Measurements from ENCODE around the gene C1QC.

C1QC gene

GRCh38 chr1:22607154-22607553, 36.3 kb upstream of the C1QC start:
- no peaks in the 10 kb centered on the region for H3K36me3 ChIP-seq (ENCODE audit: control insufficient read depth, insufficient read depth, low read length)
- no peaks in the 10 kb centered on the region for H3K27me3 ChIP-seq (ENCODE audit: control insufficient read depth, insufficient read depth, low read length)
- H3K9me3 ChIP-seq (ENCODE audit: control insufficient read depth, insufficient read depth, low read length) = no peaks in the 10 kb centered on the region
- peaks cover 2% of the 10 kb centered on the region for H3K4me1 ChIP-seq (ENCODE audit: control insufficient read depth, insufficient read depth, low read length)
- no peak overlapping the region for H3K9ac ChIP-seq (ENCODE audit: low read depth, low read length)
- no peak overlapping the region for H3K4me3 ChIP-seq (ENCODE audit: low read depth, low read length)

- Histone ChIP-seq H3K27me3 (ENCODE audit: control insufficient read depth, insufficient read depth, low read length) (no peaks in the 10 kb centered on the region), H3K9ac (ENCODE audit: low read depth, low read length) (no peak overlapping the region), H3K9me3 (ENCODE audit: control insufficient read depth, insufficient read depth, low read length) (no peaks in the 10 kb centered on the region), H3K4me3 (ENCODE audit: low read depth, low read length) (no peak overlapping the region), H3K4me1 (ENCODE audit: control insufficient read depth, insufficient read depth, low read length) (peaks cover 2% of the 10 kb centered on the region), H3K36me3 (ENCODE audit: control insufficient read depth, insufficient read depth, low read length) (no peaks in the 10 kb centered on the region)
Observed at GRCh38 chr1:22608361-22608760, 35.1 kb upstream of the C1QC start.

- no peaks in the 10 kb centered on the region for H3K36me3 ChIP-seq (ENCODE audit: control insufficient read depth, insufficient read depth, low read length)
- H3K4me3 ChIP-seq (ENCODE audit: low read depth, low read length) = no peak overlapping the region
- H3K4me1 ChIP-seq (ENCODE audit: control insufficient read depth, insufficient read depth, low read length) = peaks cover 2% of the 10 kb centered on the region
- no peaks in the 10 kb centered on the region for H3K9me3 ChIP-seq (ENCODE audit: control insufficient read depth, insufficient read depth, low read length)
- H3K27me3 ChIP-seq (ENCODE audit: control insufficient read depth, insufficient read depth, low read length) = no peaks in the 10 kb centered on the region
- no peak overlapping the region for H3K9ac ChIP-seq (ENCODE audit: low read depth, low read length)
Observed at GRCh38 chr1:22609291-22609690, 34.1 kb upstream of the C1QC start.

DNA sequence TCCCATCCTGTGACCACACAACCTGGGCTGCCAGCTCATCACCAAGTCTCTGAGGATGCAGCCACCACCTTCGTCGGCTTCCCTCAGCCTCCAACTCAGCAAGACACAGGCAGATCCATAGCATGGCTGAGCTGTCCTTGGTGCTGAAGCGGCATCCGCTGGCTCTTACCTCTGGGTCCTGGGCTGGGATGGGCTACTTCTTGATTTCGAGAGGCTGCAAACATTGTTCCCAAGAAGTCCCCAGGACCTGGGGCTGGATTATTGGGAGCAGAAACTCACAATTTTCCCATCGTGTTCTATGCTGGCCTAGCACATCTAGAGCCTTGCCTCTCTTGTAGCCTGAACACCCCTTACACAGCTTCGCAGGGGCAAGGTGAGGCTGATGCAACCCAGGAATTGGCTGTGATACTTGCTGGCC, 31.9 kb upstream of the C1QC start:
- peaks cover 2% of the 10 kb centered on the region for H3K4me1 ChIP-seq (ENCODE audit: control insufficient read depth, insufficient read depth, low read length)
- H3K4me3 ChIP-seq (ENCODE audit: low read depth, low read length) = no peak overlapping the region
- H3K27me3 ChIP-seq (ENCODE audit: control insufficient read depth, insufficient read depth, low read length) = no peaks in the 10 kb centered on the region
- H3K9ac ChIP-seq (ENCODE audit: low read depth, low read length) = no peak overlapping the region
- H3K9me3 ChIP-seq (ENCODE audit: control insufficient read depth, insufficient read depth, low read length) = no peaks in the 10 kb centered on the region
- no peaks in the 10 kb centered on the region for H3K36me3 ChIP-seq (ENCODE audit: control insufficient read depth, insufficient read depth, low read length)

- H3K9me3 ChIP-seq (ENCODE audit: control insufficient read depth, insufficient read depth, low read length) = no peaks in the 10 kb centered on the region
- no peak overlapping the region for H3K9ac ChIP-seq (ENCODE audit: low read depth, low read length)
- H3K4me1 ChIP-seq (ENCODE audit: control insufficient read depth, insufficient read depth, low read length) = peaks cover 2% of the 10 kb centered on the region
- H3K27me3 ChIP-seq (ENCODE audit: control insufficient read depth, insufficient read depth, low read length) = no peaks in the 10 kb centered on the region
- no peak overlapping the region for H3K4me3 ChIP-seq (ENCODE audit: low read depth, low read length)
- no peaks in the 10 kb centered on the region for H3K36me3 ChIP-seq (ENCODE audit: control insufficient read depth, insufficient read depth, low read length)
Observed at GRCh38 chr1:22612671-22613571, 30.5 kb upstream of the C1QC start.

DNA sequence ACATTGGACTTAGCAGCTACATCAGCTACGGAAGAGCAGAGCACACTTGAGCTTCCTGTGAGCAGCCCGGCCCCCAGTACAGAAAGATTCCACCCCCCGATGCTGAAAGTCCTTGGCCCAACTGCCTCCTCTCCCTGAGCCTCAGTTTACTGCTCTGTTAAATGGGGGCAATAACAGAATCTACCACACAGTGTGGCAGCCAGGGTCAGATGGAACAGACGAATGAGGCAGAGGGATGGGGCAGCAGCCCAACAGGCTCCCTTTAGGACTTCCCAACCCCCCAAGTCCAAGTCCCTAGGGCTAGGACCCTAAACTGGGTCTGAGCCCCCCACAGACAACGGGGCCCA, 29.9 kb upstream of the C1QC start:
- Histone ChIP-seq H3K9me3 (ENCODE audit: control insufficient read depth, insufficient read depth, low read length) (no peaks in the 10 kb centered on the region), H3K4me3 (ENCODE audit: low read depth, low read length) (no peak overlapping the region), H3K27me3 (ENCODE audit: control insufficient read depth, insufficient read depth, low read length) (no peaks in the 10 kb centered on the region), H3K4me1 (ENCODE audit: control insufficient read depth, insufficient read depth, low read length) (peaks cover 2% of the 10 kb centered on the region), H3K9ac (ENCODE audit: low read depth, low read length) (no peak overlapping the region), H3K36me3 (ENCODE audit: control insufficient read depth, insufficient read depth, low read length) (no peaks in the 10 kb centered on the region)

DNA sequence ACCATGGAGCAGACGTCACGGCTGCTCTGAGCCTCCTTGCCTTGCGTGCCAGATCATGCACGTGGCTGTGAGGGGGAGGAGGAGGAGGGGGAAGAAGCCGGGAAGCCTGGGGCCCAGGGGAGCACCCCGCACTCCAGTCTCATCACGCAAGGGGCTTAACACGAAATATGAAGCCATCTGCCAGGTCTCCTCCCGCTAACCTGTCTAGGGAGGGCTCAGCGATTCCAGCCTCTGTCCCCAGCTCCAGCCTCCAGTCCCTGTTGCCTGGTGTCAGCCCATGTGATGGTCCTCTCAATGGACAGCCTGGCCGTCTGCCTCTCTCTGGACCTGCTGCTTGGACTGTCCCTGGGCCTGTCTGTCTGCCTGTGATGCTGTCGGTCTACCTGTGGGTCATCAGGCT, 29.5 kb upstream of the C1QC start:
- H3K4me1 ChIP-seq (ENCODE audit: control insufficient read depth, insufficient read depth, low read length) = peaks cover 2% of the 10 kb centered on the region
- no peaks in the 10 kb centered on the region for H3K36me3 ChIP-seq (ENCODE audit: control insufficient read depth, insufficient read depth, low read length)
- no peak overlapping the region for H3K4me3 ChIP-seq (ENCODE audit: low read depth, low read length)
- no peaks in the 10 kb centered on the region for H3K27me3 ChIP-seq (ENCODE audit: control insufficient read depth, insufficient read depth, low read length)
- H3K9me3 ChIP-seq (ENCODE audit: control insufficient read depth, insufficient read depth, low read length) = no peaks in the 10 kb centered on the region
- no peak overlapping the region for H3K9ac ChIP-seq (ENCODE audit: low read depth, low read length)

DNA sequence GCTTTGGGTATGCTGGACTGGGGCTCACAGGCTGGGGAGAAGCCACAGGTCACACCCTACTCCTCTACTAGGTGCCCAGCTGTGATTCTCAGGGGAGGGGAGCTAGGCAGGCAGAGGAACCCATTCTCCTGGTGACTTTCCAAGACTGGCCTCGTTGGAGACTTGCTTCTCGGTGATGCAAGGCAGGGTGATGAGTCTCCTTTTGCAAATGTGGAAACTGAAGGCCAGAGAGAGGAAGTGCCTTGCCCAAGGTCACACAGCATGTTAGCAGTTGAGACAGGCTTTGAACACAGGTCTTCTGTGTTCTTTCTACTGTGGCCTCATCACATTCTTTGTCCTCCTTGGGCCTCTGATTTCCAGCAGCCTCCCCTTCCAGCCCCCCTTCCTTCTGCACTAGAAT, 27.5 kb upstream of the C1QC start:
- H3K4me3 ChIP-seq (ENCODE audit: low read depth, low read length) = no peak overlapping the region

DNA sequence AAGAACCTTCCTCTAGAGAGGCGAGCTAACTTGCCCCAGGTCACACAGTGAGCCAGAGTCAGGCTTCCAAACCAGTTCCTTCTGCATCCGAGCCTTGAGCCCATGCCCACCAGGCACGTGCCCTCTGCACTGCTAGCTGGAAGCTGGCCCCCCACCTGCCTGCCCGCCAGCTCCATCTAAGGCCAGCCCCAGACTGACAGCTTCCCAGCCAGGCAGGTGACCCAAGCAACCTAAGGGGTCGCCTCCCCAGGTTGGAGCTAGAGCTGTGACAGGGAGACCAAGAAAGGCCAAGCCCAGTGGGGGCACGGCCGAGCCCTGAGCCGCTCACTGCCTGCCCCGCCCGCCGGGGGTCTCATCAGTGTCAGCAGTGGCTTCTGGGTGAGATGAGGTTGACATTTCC, 26.9 kb upstream of the C1QC start:
- Histone ChIP-seq H3K9ac (ENCODE audit: low read depth, low read length) (no peak overlapping the region), H3K36me3 (ENCODE audit: control insufficient read depth, insufficient read depth, low read length) (no peaks in the 10 kb centered on the region), H3K27me3 (ENCODE audit: control insufficient read depth, insufficient read depth, low read length) (no peaks in the 10 kb centered on the region), H3K9me3 (ENCODE audit: control insufficient read depth, insufficient read depth, low read length) (no peaks in the 10 kb centered on the region), H3K4me1 (ENCODE audit: control insufficient read depth, insufficient read depth, low read length) (peaks cover 1% of the 10 kb centered on the region), H3K4me3 (ENCODE audit: low read depth, low read length) (no peak overlapping the region)

More for the DNA sequence above, 27.5 kb upstream of the C1QC start:
- Histone ChIP-seq H3K9ac (ENCODE audit: low read depth, low read length) (no peak overlapping the region), H3K9me3 (ENCODE audit: control insufficient read depth, insufficient read depth, low read length) (no peaks in the 10 kb centered on the region), H3K27me3 (ENCODE audit: control insufficient read depth, insufficient read depth, low read length) (no peaks in the 10 kb centered on the region), H3K4me1 (ENCODE audit: control insufficient read depth, insufficient read depth, low read length) (peaks cover 2% of the 10 kb centered on the region), H3K36me3 (ENCODE audit: control insufficient read depth, insufficient read depth, low read length) (no peaks in the 10 kb centered on the region)

DNA sequence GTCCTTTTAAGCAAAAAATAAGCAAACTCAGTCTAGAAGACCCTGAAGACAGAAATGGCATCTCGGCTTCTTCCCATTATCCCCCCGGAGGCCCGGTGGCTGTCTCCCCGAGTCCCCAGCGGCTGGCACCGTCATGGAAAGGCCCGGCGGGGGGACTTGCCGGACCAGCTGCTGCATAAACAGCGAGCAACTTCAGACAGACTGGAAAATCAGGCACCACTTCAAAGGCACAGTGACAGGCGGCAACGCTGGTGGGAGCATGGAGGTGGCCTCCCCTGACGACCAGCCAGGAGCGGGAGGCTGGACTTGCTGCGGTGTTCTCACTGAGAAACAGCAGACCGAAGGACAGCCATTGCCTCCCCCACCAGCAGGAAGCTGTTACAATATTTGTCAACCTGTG, 25.4 kb upstream of the C1QC start:
- no peaks in the 10 kb centered on the region for H3K4me1 ChIP-seq (ENCODE audit: control insufficient read depth, insufficient read depth, low read length)
- H3K36me3 ChIP-seq (ENCODE audit: control insufficient read depth, insufficient read depth, low read length) = no peaks in the 10 kb centered on the region
- H3K4me3 ChIP-seq (ENCODE audit: low read depth, low read length) = no peak overlapping the region
- no peaks in the 10 kb centered on the region for H3K27me3 ChIP-seq (ENCODE audit: control insufficient read depth, insufficient read depth, low read length)
- H3K9me3 ChIP-seq (ENCODE audit: control insufficient read depth, insufficient read depth, low read length) = no peaks in the 10 kb centered on the region
- no peak overlapping the region for H3K9ac ChIP-seq (ENCODE audit: low read depth, low read length)

DNA sequence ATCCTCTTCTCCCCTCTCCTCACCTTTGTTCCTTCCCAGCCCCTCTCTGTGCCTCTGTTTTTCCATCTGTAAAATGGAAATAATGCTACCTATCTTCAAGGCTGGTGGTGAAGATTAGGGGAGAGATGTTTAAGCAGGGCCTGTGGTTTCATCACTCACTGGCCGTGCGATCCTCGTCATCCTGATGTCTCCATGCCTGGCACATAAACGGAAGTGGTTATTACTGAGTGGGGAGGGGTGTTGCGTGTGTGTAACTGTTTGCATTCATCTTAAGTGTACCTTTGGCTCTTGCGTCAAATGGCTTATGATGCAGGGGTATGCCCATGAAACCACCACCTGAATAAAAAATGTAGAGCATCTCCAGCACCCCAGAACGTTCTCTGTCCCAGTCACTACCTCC, 24.2 kb upstream of the C1QC start:
- no peaks in the 10 kb centered on the region for H3K36me3 ChIP-seq (ENCODE audit: control insufficient read depth, insufficient read depth, low read length)
- H3K4me1 ChIP-seq (ENCODE audit: control insufficient read depth, insufficient read depth, low read length) = no peaks in the 10 kb centered on the region
- no peaks in the 10 kb centered on the region for H3K27me3 ChIP-seq (ENCODE audit: control insufficient read depth, insufficient read depth, low read length)

DNA sequence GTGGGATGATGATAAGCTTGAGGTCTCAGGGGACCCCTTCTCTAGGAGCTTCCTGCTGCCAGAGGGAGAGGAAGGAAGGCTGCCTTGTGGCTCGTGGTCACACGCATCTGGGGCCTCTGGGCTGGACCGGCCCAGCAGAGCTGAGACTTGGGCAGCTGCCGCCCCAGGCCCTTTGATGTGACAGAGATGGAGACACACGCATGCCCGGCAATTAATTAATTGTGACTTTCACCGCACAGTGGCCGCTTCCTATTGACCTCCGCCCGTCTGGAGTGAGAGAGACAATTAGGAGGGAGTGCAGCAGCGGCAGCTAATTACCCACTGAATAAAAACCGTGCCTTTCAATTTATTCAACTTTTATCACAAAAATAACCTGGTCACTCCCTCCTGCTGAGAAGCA, 23.6 kb upstream of the C1QC start:
- Histone ChIP-seq H3K9me3 (ENCODE audit: control insufficient read depth, insufficient read depth, low read length) (no peaks in the 10 kb centered on the region), H3K4me1 (ENCODE audit: control insufficient read depth, insufficient read depth, low read length) (no peaks in the 10 kb centered on the region), H3K36me3 (ENCODE audit: control insufficient read depth, insufficient read depth, low read length) (no peaks in the 10 kb centered on the region), H3K27me3 (ENCODE audit: control insufficient read depth, insufficient read depth, low read length) (no peaks in the 10 kb centered on the region), H3K9ac (ENCODE audit: low read depth, low read length) (no peak overlapping the region), H3K4me3 (ENCODE audit: low read depth, low read length) (no peak overlapping the region)

More for the DNA sequence above, 24.2 kb upstream of the C1QC start:
- Histone ChIP-seq H3K9me3 (ENCODE audit: control insufficient read depth, insufficient read depth, low read length) (no peaks in the 10 kb centered on the region), H3K4me3 (ENCODE audit: low read depth, low read length) (no peak overlapping the region), H3K9ac (ENCODE audit: low read depth, low read length) (no peak overlapping the region)

All from iPS-15b (cell line).